HG02852 (cell line): ENCODE data around the gene MORC2.

Experiments
- ATAC-seq: cut with Tn5 transposase; IDR thresholded peaks from one replicate; pipeline ENCODE4 v1.9.1; 2021; ENCODE audit warnings: mild to moderate bottlenecking, moderate library complexity; ENCODE audit not compliant: unreplicated experiment

MORC2 gene

GRCh38 chr22:30968015-30968923 is at the start of gene MORC2:
Gene MORC2, minus strand, starts transcription at chr22:30968774. Its CDS starts 885 bp downstream, at chr22:30967889.
- ATAC-seq = peak; percentile 34

- no peak for ATAC-seq
These were observed 37.0 kb upstream of the MORC2 start for GRCh38 chr22:31005535-31005934.

- ATAC-seq = no peak
These were observed 32.7 kb upstream of the MORC2 start for GRCh38 chr22:31001124-31001770.

- no peak for ATAC-seq
These were observed 29.8 kb upstream of the MORC2 start for GRCh38 chr22:30998329-30998728.

GRCh38 chr22:30996462-30996861 is 27.9 kb upstream of the MORC2 start:
- ATAC-seq = no peak

- no peak for ATAC-seq
These were observed 26.4 kb upstream of the MORC2 start for GRCh38 chr22:30994960-30995359.

- no peak for ATAC-seq
These were observed 24.0 kb upstream of the MORC2 start for GRCh38 chr22:30992565-30992964.

- ATAC-seq = no peak
These were observed 22.1 kb upstream of the MORC2 start for GRCh38 chr22:30990690-30991089.

- ATAC-seq = no peak
These were observed 20.9 kb upstream of the MORC2 start for GRCh38 chr22:30989474-30989873.

GRCh38 chr22:30985561-30986208 is 17.1 kb upstream of the MORC2 start:
- ATAC-seq = no peak

GRCh38 chr22:30984317-30984716 is 15.7 kb upstream of the MORC2 start:
- ATAC-seq = no peak

- no peak for ATAC-seq
These were observed 13.9 kb upstream of the MORC2 start for GRCh38 chr22:30982512-30982911.

- no peak for ATAC-seq
These were observed 11.4 kb upstream of the MORC2 start for GRCh38 chr22:30979932-30980331.

GRCh38 chr22:30978304-30978962 is 9.9 kb upstream of the MORC2 start:
- ATAC-seq = no peak

GRCh38 chr22:30970356-30970746 is 1.8 kb upstream of the MORC2 start:
- ATAC-seq = no peak

GRCh38 chr22:30969532-30970355 is 1.2 kb upstream of the MORC2 start:
- ATAC-seq = peak; percentile 29

- ATAC-seq = peak; percentile 81
These were observed 454 bp upstream of the MORC2 start, which contains the start of gene TUG1 for GRCh38 chr22:30968924-30969531. Gene TUG1, plus strand, starts transcription at chr22:30969265.

GRCh38 chr22:30964858-30965257 is 3.7 kb downstream of the MORC2 start:
- ATAC-seq = no peak

GRCh38 chr22:30955153-30955552 is 13.4 kb downstream of the MORC2 start:
- ATAC-seq = no peak

- ATAC-seq = no peak
These were observed 15.4 kb downstream of the MORC2 start for GRCh38 chr22:30953206-30953605.
